Gastrocnemius medialis (tissue), 4 donors: Measurements from ENCODE around the gene ARID3B. TPM values are rescaled to one million over a fixed set of nuclear protein-coding genes. Genes with fewer than 3 reads are reported as not detected.

ENCODE experiments used
- ATAC-seq, 2 donors: fragments of 150-250 bp; one replicate each; pipeline ENCODE4 v1.9.1; 2016
- DNase-seq, 2 donors: peaks; one replicate each; pipeline ENCODE4 v3.0.0-alpha.2; 2019
- H3K27ac ChIP-seq, 4 donors: fragments of 200-600 bp; sonication (generic); 1 replicate in 1 of 4; 2 replicates in 3 of 4; pipeline ENCODE4 v1.5.1; 2016 to 2018; ENCODE audit warnings: mild to moderate bottlenecking in 2 of 4, moderate library complexity in 1 of 4
- H3K27me3 ChIP-seq, 3 donors: fragments of 200-600 bp; sonication (generic) in 2 of 3; 1 replicate in 1 of 3; 2 replicates in 2 of 3; pipeline versions ENCODE4 v1.5.1 to v1.6.0; 2016 to 2019; ENCODE audit warnings: mild to moderate bottlenecking in 1 of 3, moderate library complexity in 1 of 3
- H3K36me3 ChIP-seq, 2 donors: fragments of 200-600 bp; sonication (generic) in 1 of 2; one replicate each; pipeline ENCODE4 v1.5.1; 2017 to 2018
- H3K4me1 ChIP-seq, 2 donors: fragments of 200-600 bp; sonication (generic) in 1 of 2; one replicate each; pipeline ENCODE4 v1.5.1; 2016 to 2017; ENCODE audit warnings: mild to moderate bottlenecking in 2 of 2
- H3K4me3 ChIP-seq, 4 donors: fragments of 200-600 bp; sonication (generic) in 3 of 4; 1 replicate in 1 of 4; 2 replicates in 3 of 4; pipeline ENCODE4 v1.5.1; 2016 to 2019; ENCODE audit warnings: mild to moderate bottlenecking in 2 of 4
- H3K9me3 ChIP-seq, 3 donors: fragments of 200-600 bp; sonication (generic) in 2 of 3; 1 replicate in 1 of 3; 2 replicates in 2 of 3; pipeline ENCODE4 v1.5.1; 2016 to 2019
- POLR2A ChIP-seq, 2 donors: fragments of 450-650 bp; IDR thresholded peaks; one replicate each; pipeline ENCODE4 v1.6.1; 2017; ENCODE audit warnings: antibody characterized with exemption in 2 of 2, mild to moderate bottlenecking in 2 of 2, moderate library complexity in 2 of 2
- in situ Hi-C, 4 donors: fragments of 200-750 bp; cut with MboI; loops; one replicate each; pipeline versions ENCODE4 v1.15.0 to v1.8.0; 2017; ENCODE audit warnings: low sequenced_read_pairs in 4 of 4
- intact Hi-C: fragments of 100-400 bp; cut with DNase I; formaldehyde crosslinking; loops from one replicate; pipeline ENCODE4 v1.15.1; 2023; ENCODE audit warnings: low total_unique reads
- total RNA-seq, 4 donors: library from RNA; depleted of rRNA; stranded (reverse); fragments of >200 nt; gene quantifications; one replicate each; pipeline versions ENCODE4 v1.1.0 to v1.2.3, GENCODE V29; 2016
- TF ChIP-seq, protein P1 (sequence below), 5 experiments: fragments of 450-650 bp in 3 of 5; fragments of 200-600 bp in 2 of 5; sonication (generic) in 2 of 5; IDR thresholded peaks in 4 of 5; conservative IDR thresholded peaks in 1 of 5; 1 replicate in 4 of 5; 2 replicates in 1 of 5; pipeline ENCODE4 v1.5.1; 2016 to 2019; ENCODE audit warnings: antibody characterized with exemption in 5 of 5, mild to moderate bottlenecking in 3 of 5, moderate library complexity in 3 of 5

ARID3B gene
- total RNA-seq, 4 donors from 2014 or later, result 1.8 to 6.7 (median 4.6) TPM

DNA sequence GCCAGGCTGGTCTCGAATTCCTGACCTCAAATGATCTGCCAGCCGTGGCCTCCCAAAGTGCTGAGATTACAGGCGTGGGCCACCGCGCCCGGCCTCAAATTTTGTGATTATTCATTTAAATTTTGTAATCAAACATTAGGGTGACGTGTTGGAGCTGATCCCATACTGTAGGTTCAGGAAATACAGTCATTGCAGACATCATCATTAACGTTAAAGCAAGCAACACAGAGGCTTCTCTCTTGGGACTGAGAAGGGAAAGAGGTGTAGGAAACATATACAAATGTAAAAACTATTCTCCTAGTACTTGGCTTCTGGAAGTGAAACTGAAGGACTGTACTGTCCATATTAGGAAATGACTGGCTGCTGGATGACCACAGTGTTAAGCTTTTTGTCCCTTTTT lies 11.1 kb upstream of the ARID3B start:
- in situ Hi-C loops, result loop anchor here in 1 of 4 donors (10.0 kb wide), 1 partner anchor 75 kb away; no protein-coding TSS in a partner anchor
- intact Hi-C loops, result no loop called here
- ATAC-seq, result no peak
- Histone ChIP-seq H3K27me3 (no peaks in the 10 kb centered on the region), H3K4me3 (no peak overlapping the region), H3K4me1 (no peaks in the 10 kb centered on the region), H3K9me3 (no peaks in the 10 kb centered on the region), H3K36me3 (no peaks in the 10 kb centered on the region), H3K27ac (no peak overlapping the region)
- DNase-seq, result no peak
- TF ChIP-seq, protein P1, sequence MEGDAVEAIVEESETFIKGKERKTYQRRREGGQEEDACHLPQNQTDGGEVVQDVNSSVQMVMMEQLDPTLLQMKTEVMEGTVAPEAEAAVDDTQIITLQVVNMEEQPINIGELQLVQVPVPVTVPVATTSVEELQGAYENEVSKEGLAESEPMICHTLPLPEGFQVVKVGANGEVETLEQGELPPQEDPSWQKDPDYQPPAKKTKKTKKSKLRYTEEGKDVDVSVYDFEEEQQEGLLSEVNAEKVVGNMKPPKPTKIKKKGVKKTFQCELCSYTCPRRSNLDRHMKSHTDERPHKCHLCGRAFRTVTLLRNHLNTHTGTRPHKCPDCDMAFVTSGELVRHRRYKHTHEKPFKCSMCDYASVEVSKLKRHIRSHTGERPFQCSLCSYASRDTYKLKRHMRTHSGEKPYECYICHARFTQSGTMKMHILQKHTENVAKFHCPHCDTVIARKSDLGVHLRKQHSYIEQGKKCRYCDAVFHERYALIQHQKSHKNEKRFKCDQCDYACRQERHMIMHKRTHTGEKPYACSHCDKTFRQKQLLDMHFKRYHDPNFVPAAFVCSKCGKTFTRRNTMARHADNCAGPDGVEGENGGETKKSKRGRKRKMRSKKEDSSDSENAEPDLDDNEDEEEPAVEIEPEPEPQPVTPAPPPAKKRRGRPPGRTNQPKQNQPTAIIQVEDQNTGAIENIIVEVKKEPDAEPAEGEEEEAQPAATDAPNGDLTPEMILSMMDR (IDR thresholded peaks at IDR 0.05 in 4 of 5, conservative IDR thresholded peaks at IDR 0.05 in 1 of 5), result no peak
- no peak for TF ChIP-seq POLR2A (IDR thresholded peaks at IDR 0.05)

DNA sequence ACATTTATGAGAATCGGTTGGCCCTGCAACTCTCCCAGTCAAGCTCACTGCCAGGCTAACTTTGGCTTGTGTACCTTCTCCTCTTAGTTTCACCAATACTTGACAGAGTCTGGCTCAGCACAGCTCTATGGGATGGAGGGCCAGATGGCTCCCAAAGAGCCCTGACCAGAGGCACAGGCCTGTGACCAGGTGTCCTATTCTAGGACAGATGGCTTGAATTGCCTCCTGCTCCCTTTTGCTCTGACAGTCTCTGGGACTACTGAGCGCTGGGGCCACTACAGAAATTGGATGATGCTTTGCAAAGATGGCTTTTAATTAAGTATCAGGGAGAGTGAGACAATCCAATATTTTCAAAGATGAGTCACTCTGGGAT lies 10.3 kb upstream of the ARID3B start:
- intact Hi-C loops (no loop called here), in situ Hi-C loops (loop anchor here in 1 of 4 donors (10.0 kb wide), 1 partner anchor 76 kb away; no protein-coding TSS in a partner anchor)
- Histone ChIP-seq H3K4me3 (no peak overlapping the region), H3K36me3 (no peaks in the 10 kb centered on the region), H3K4me1 (no peaks in the 10 kb centered on the region), H3K9me3 (no peaks in the 10 kb centered on the region), H3K27ac (no peak overlapping the region), H3K27me3 (no peaks in the 10 kb centered on the region)
- TF ChIP-seq, protein P1 (IDR thresholded peaks at IDR 0.05 in 4 of 5, conservative IDR thresholded peaks at IDR 0.05 in 1 of 5), result no peak
- TF ChIP-seq POLR2A (IDR thresholded peaks at IDR 0.05), result no peak
- no peak for ATAC-seq
- DNase-seq, result no peak

DNA sequence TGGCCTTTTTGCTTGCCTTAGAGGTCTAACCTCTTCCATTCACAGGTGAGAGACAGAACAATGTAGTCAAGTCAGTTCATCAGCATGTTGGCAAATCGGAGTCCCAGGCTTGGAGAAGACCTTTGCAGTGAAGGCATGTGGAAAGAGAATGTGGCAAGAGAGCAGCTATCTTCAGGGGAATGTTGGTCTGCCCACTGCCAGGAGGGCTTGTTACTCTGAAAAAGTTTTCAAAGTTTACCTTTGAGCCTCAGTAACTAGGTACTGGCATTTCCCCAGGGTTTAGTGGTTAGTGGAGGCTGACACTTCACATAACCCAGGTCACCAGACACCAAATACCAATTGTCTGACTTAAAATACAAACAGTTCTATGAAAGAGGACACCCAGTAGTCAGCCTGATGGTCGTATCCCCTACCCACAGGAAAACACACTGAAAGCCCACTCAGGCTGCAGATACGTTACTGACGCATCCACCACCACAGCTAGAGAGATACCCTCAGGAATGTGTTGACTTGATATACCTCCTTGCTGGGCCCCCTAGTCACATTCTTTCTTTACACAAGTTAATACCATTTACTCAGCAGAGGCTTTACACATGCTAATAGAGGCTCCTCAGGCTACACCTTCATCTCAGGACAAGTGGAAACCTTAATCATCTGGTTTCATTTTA lies 9.7 kb upstream of the ARID3B start:
- DNase-seq, result no peak
- TF ChIP-seq, protein P1 (IDR thresholded peaks at IDR 0.05 in 4 of 5, conservative IDR thresholded peaks at IDR 0.05 in 1 of 5), result no peak
- TF ChIP-seq POLR2A (IDR thresholded peaks at IDR 0.05), result no peak
- H3K4me3 ChIP-seq, result no peak overlapping the region
- no peaks in the 10 kb centered on the region for H3K27me3 ChIP-seq
- no peaks in the 10 kb centered on the region for H3K36me3 ChIP-seq
- no peak for ATAC-seq
- no peaks in the 10 kb centered on the region for H3K9me3 ChIP-seq
- intact Hi-C loops (no loop called here), in situ Hi-C loops (loop anchor here in 1 of 4 donors (10.0 kb wide), 1 partner anchor 76 kb away; no protein-coding TSS in a partner anchor)
- H3K27ac ChIP-seq, result no peak overlapping the region
- no peaks in the 10 kb centered on the region for H3K4me1 ChIP-seq

DNA sequence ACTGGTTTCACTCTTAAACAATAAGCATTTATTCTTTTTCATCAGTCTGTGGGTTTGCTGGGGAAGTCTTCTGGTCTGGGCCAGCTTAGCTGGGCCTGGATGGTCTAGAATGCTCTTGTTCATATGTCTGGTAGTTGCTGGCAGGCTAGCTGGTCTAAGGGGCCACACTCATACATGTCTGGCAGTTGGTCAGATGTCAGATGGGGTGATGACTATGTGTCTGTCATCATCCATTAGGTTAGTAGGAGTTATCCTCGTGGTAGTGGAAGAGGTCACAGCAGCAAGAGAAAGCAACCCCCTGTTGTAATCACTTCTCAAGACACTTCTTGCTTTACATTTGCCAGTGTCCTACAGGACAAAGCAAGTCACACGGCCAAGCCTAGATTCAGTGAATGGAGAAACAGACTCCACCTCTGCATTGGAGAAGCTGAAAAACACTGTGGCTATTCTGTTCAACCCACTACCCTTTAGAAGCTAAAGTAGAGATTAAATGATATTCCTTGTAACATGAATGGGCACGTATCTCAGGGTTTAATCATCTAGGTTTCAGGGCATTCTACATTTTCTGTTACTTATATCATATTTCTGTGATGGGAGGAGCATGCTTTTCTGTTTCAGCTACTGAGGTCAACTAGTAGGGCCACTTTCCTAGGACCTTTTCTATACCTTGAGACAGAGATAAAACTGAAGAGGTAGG lies 5.5 kb upstream of the ARID3B start:
- DNase-seq (no peak), ATAC-seq (no peak)
- intact Hi-C loops (no loop called here), in situ Hi-C loops (loop anchor here in 2 of 4 donors (5.0 to 10.0 kb wide), 2 partner anchors 77 to 81 kb away; no protein-coding TSS in a partner anchor)
- TF ChIP-seq POLR2A (IDR thresholded peaks at IDR 0.05), result no peak
- TF ChIP-seq, protein P1 (IDR thresholded peaks at IDR 0.05 in 4 of 5, conservative IDR thresholded peaks at IDR 0.05 in 1 of 5), result no peak
- Histone ChIP-seq H3K27me3 (no peaks in the 10 kb centered on the region), H3K27ac (no peak overlapping the region), H3K36me3 (no peaks in the 10 kb centered on the region), H3K9me3 (no peaks in the 10 kb centered on the region), H3K4me3 (no peak overlapping the region), H3K4me1 (peaks cover 9 to 13% of the 10 kb centered on the region in 2 donors)
